Mesenchymal stem cell (in vitro differentiated cells and primary cell): ENCODE results near the gene PRICKLE1. TPM values are rescaled to one million over a fixed set of nuclear protein-coding genes. Genes with fewer than 3 reads are reported as not detected.
A peak's percentile ranks its signal among the peaks of the same experiment; 100 is the strongest.

ENCODE experiments used
- DNase-seq: peaks from one replicate; pipeline ENCODE4 v3.0.0-alpha.2; 2013
- H2AFZ ChIP-seq: one replicate; pipeline ENCODE4 v1.6.1; 2013; ENCODE audit warnings: low read depth, mild to moderate bottlenecking, control low read depth, inconsistent platforms, low read length, moderate library complexity
- H2AK5ac ChIP-seq: 2 replicates; pipeline ENCODE4 v1.6.1; 2013; ENCODE audit warnings: low read length, moderate library complexity, mild to moderate bottlenecking, inconsistent platforms; ENCODE audit not compliant: severe bottlenecking
- H2BK120ac ChIP-seq: one replicate; pipeline ENCODE4 v1.6.1; 2013; ENCODE audit warnings: low read depth, mild to moderate bottlenecking, inconsistent platforms, low read length, moderate library complexity
- H2BK12ac ChIP-seq, 2 experiments: one replicate each; pipeline ENCODE4 v1.6.1; 2013; ENCODE audit warnings: inconsistent platforms in 2 of 2, low read length in 2 of 2, mild to moderate bottlenecking in 2 of 2, moderate library complexity in 2 of 2, control low read depth in 1 of 2
- H2BK15ac ChIP-seq: one replicate; pipeline ENCODE4 v1.6.1; 2013; ENCODE audit warnings: mild to moderate bottlenecking, low read depth, inconsistent platforms; ENCODE audit not compliant: poor library complexity, severe bottlenecking
- H2BK5ac ChIP-seq: 2 replicates; pipeline ENCODE4 v1.6.1; 2013; ENCODE audit warnings: low read depth, mild to moderate bottlenecking, low read length, control low read depth, inconsistent platforms; ENCODE audit not compliant: poor library complexity, severe bottlenecking
- H3K14ac ChIP-seq, 2 experiments: one replicate each; pipeline ENCODE4 v1.6.1; 2013; ENCODE audit warnings: inconsistent platforms in 2 of 2, low read length in 2 of 2, control low read depth in 1 of 2, mild to moderate bottlenecking in 1 of 2, moderate library complexity in 1 of 2
- H3K18ac ChIP-seq, 2 experiments: one replicate each; pipeline ENCODE4 v1.6.1; 2013; ENCODE audit warnings: inconsistent platforms in 2 of 2, low read length in 2 of 2, control low read depth in 1 of 2, low read depth in 1 of 2, mild to moderate bottlenecking in 1 of 2
- H3K23ac ChIP-seq, 2 experiments: one replicate each; pipeline ENCODE4 v1.6.1; 2013; ENCODE audit warnings: inconsistent platforms in 2 of 2, low read length in 2 of 2, mild to moderate bottlenecking in 2 of 2, moderate library complexity in 2 of 2, control low read depth in 1 of 2
- H3K27ac ChIP-seq: 2 replicates; pipeline ENCODE4 v1.5.1; 2013; ENCODE audit warnings: mild to moderate bottlenecking, moderate library complexity, low read length, control low read depth, inconsistent platforms; ENCODE audit not compliant: poor library complexity, severe bottlenecking
- H3K27me3 ChIP-seq, 2 experiments: 2 replicates each; pipeline versions ENCODE4 v1.6.1 to v1.7.0; 2013; ENCODE audit warnings: low read length in 2 of 2, mild to moderate bottlenecking in 2 of 2, moderate library complexity in 2 of 2, control low read depth in 1 of 2, inconsistent platforms in 1 of 2; ENCODE audit not compliant: control insufficient read depth in 1 of 2, insufficient read depth in 1 of 2
- H3K36me3 ChIP-seq, 2 experiments: 2 replicates each; pipeline versions ENCODE4 v1.6.1 to v1.7.0; 2013; ENCODE audit warnings: low read length in 2 of 2, control low read depth in 1 of 2, inconsistent platforms in 1 of 2, low read depth in 1 of 2, mild to moderate bottlenecking in 1 of 2; ENCODE audit not compliant: insufficient read depth in 2 of 2, control insufficient read depth in 1 of 2
- H3K4ac ChIP-seq, 2 experiments: one replicate each; pipeline ENCODE4 v1.6.1; 2013; ENCODE audit warnings: inconsistent platforms in 2 of 2, low read length in 2 of 2, mild to moderate bottlenecking in 2 of 2, moderate library complexity in 2 of 2, control low read depth in 1 of 2, low read depth in 1 of 2
- H3K4me1 ChIP-seq: 2 replicates; pipeline ENCODE4 v1.6.1; 2013; ENCODE audit warnings: low read depth, low read length, control low read depth; ENCODE audit not compliant: control insufficient read depth, insufficient read depth
- H3K4me2 ChIP-seq: 2 replicates; pipeline ENCODE4 v1.6.1; 2013; ENCODE audit warnings: low read length, mild to moderate bottlenecking, inconsistent platforms; ENCODE audit not compliant: poor library complexity, severe bottlenecking
- H3K4me3 ChIP-seq, 2 experiments: 2 replicates each; pipeline versions ENCODE4 v1.5.1 to v1.7.0; 2013; ENCODE audit warnings: low read length in 2 of 2, mild to moderate bottlenecking in 2 of 2, control low read depth in 1 of 2, low read depth in 1 of 2; ENCODE audit not compliant: insufficient read depth in 1 of 2
- H3K79me1 ChIP-seq: replicated peaks from 2 replicates; pipeline ENCODE4 v1.6.1; 2013; ENCODE audit warnings: mild to moderate bottlenecking, control low read depth, low read length, inconsistent platforms; ENCODE audit not compliant: poor library complexity, severe bottlenecking
- H3K9ac ChIP-seq: 2 replicates; pipeline ENCODE4 v1.7.0; 2013; ENCODE audit warnings: mild to moderate bottlenecking, low read length, moderate library complexity
- H3K9me3 ChIP-seq: 2 replicates; pipeline ENCODE4 v1.7.0; 2013; ENCODE audit warnings: mild to moderate bottlenecking, low read length; ENCODE audit not compliant: control insufficient read depth
- H4K8ac ChIP-seq: one replicate; pipeline ENCODE4 v1.6.1; 2013; ENCODE audit warnings: inconsistent platforms, mild to moderate bottlenecking, low read length, moderate library complexity
- H4K91ac ChIP-seq: one replicate; pipeline ENCODE4 v1.6.1; 2013; ENCODE audit warnings: mild to moderate bottlenecking, low read length, inconsistent platforms
- WGBS: methylation state at CpG from one replicate; pipeline ENCODE4 v1.1.7; 2013; ENCODE audit warnings: mixed read lengths; 5-methylcytosine and 5-hydroxymethylcytosine counted together
- polyA plus RNA-seq, 2 experiments: library from polyadenylated mRNA; stranded (reverse); fragments of 200-250 nt; gene quantifications; one replicate each; pipeline ENCODE4 v1.2.3, GENCODE V29; 2013

Gene PRICKLE1
- polyA plus RNA-seq (2013, experiment 1 of 2): 1.5 TPM
- 1.5 TPM for polyA plus RNA-seq (2013, experiment 2 of 2)

GRCh38 chr12:42589465-42590329, at the start of gene PRICKLE1:
PRICKLE1 (minus strand) TSS chr12:42589746; CDS start chr12:42472516, 117,230 bp downstream.
- H3K79me1 ChIP-seq: peaks cover 2% of the 10 kb centered on the region
- peak within 1 kb of the TSS; percentile 97 for H2BK5ac ChIP-seq
- no peaks in the 10 kb centered on the region for H3K27me3 ChIP-seq
- H3K4me2 ChIP-seq: peak within 1 kb of the TSS; percentile 92
- peak within 1 kb of the TSS in 1 of 2 experiments; percentile 83 for H3K14ac ChIP-seq
- H4K91ac ChIP-seq: no peak within 1 kb of the TSS
- under 1% methylated on average over 84 of the region's 107 CpGs for WGBS
- peak within 1 kb of the TSS; percentile 30 to 74 for H2BK12ac ChIP-seq
- H3K36me3 ChIP-seq: peaks cover 6% of the 10 kb centered on the region in 2 experiments
- no peak within 1 kb of the TSS for H2BK15ac ChIP-seq
- no peak within 1 kb of the TSS for H2BK120ac ChIP-seq
- H2AK5ac ChIP-seq: peak within 1 kb of the TSS; percentile 88
- peak within 1 kb of the TSS in 1 of 2 experiments; percentile 75 for H3K23ac ChIP-seq
- H3K4ac ChIP-seq: peak within 1 kb of the TSS in 1 of 2 experiments; percentile 49
- peak within 1 kb of the TSS; percentile 87 for H3K9ac ChIP-seq
- peaks cover 9% of the 10 kb centered on the region for H3K4me1 ChIP-seq
- H2AFZ ChIP-seq: peak within 1 kb of the TSS; percentile 75
- no peaks in the 10 kb centered on the region for H3K9me3 ChIP-seq
- H3K4me3 ChIP-seq: peak within 1 kb of the TSS; percentile 88 to 99
- DNase-seq: peak; percentile 56
- peak within 1 kb of the TSS; percentile 86 to 88 for H3K18ac ChIP-seq
- H4K8ac ChIP-seq: peak within 1 kb of the TSS; percentile 84
- H3K27ac ChIP-seq: peak within 1 kb of the TSS; percentile 82

- H3K4ac ChIP-seq: no peak overlapping the region
- WGBS: 91% methylated on average over 3 of the region's 4 CpGs
- no peaks in the 10 kb centered on the region for H3K9me3 ChIP-seq
- no peak overlapping the region for H4K8ac ChIP-seq
- no peaks in the 10 kb centered on the region for H3K36me3 ChIP-seq
- H2AFZ ChIP-seq: no peak overlapping the region
- H3K18ac ChIP-seq: no peak overlapping the region
- H2BK120ac ChIP-seq: no peak overlapping the region
- no peaks in the 10 kb centered on the region for H3K79me1 ChIP-seq
- no peaks in the 10 kb centered on the region for H3K27me3 ChIP-seq
- no peak overlapping the region for H3K9ac ChIP-seq
- no peak overlapping the region for H2AK5ac ChIP-seq
- no peak overlapping the region for H2BK15ac ChIP-seq
- H3K4me2 ChIP-seq: no peak overlapping the region
- H3K4me3 ChIP-seq: no peak overlapping the region
- H3K14ac ChIP-seq: no peak overlapping the region
- H3K4me1 ChIP-seq: no peaks in the 10 kb centered on the region
- no peak for DNase-seq
- H3K23ac ChIP-seq: no peak overlapping the region
- H3K27ac ChIP-seq: no peak overlapping the region
- no peak overlapping the region for H4K91ac ChIP-seq
- H2BK5ac ChIP-seq: no peak overlapping the region
- no peak overlapping the region for H2BK12ac ChIP-seq
Observed at GRCh38 chr12:42638697-42639096, 49.2 kb upstream of the PRICKLE1 start.

GRCh38 chr12:42638011-42638410, 48.5 kb upstream of the PRICKLE1 start:
- Histone ChIP-seq H2BK5ac (no peak overlapping the region), H3K79me1 (no peaks in the 10 kb centered on the region), H3K9ac (no peak overlapping the region), H3K4me2 (no peak overlapping the region), H2AK5ac (no peak overlapping the region), H3K36me3 (no peaks in the 10 kb centered on the region), H3K27me3 (no peaks in the 10 kb centered on the region), H3K14ac (no peak overlapping the region), H3K23ac (no peak overlapping the region), H3K4me1 (no peaks in the 10 kb centered on the region), H3K27ac (no peak overlapping the region), H4K91ac (no peak overlapping the region), H2AFZ (no peak overlapping the region), H3K9me3 (no peaks in the 10 kb centered on the region), H3K18ac (no peak overlapping the region), H2BK12ac (no peak overlapping the region), H2BK120ac (no peak overlapping the region), H4K8ac (no peak overlapping the region), H2BK15ac (no peak overlapping the region), H3K4ac (no peak overlapping the region), H3K4me3 (no peak overlapping the region)
- DNase-seq: no peak

- no peak overlapping the region for H2AK5ac ChIP-seq
- H2BK12ac ChIP-seq: no peak overlapping the region
- H2BK5ac ChIP-seq: no peak overlapping the region
- H4K8ac ChIP-seq: no peak overlapping the region
- H3K27ac ChIP-seq: no peak overlapping the region
- H3K4me1 ChIP-seq: no peaks in the 10 kb centered on the region
- no peak overlapping the region for H3K9ac ChIP-seq
- H3K4ac ChIP-seq: no peak overlapping the region
- no peaks in the 10 kb centered on the region for H3K36me3 ChIP-seq
- no peak for DNase-seq
- no peak overlapping the region for H3K4me3 ChIP-seq
- no peaks in the 10 kb centered on the region for H3K79me1 ChIP-seq
- H2AFZ ChIP-seq: no peak overlapping the region
- H2BK15ac ChIP-seq: no peak overlapping the region
- no peak overlapping the region for H2BK120ac ChIP-seq
- no peak overlapping the region for H3K14ac ChIP-seq
- H3K4me2 ChIP-seq: no peak overlapping the region
- no peak overlapping the region for H3K18ac ChIP-seq
- no peak overlapping the region for H3K23ac ChIP-seq
- no peak overlapping the region for H4K91ac ChIP-seq
- H3K9me3 ChIP-seq: no peaks in the 10 kb centered on the region
- WGBS: 95% methylated on average over 15 of the region's 21 CpGs
- no peaks in the 10 kb centered on the region for H3K27me3 ChIP-seq
Observed at GRCh38 chr12:42636993-42637392, 47.4 kb upstream of the PRICKLE1 start.
